ENCODE data around the gene ILDR1.
A peak's percentile ranks its signal among the peaks of the same experiment; 100 is the strongest.

ILDR1 gene

GRCh38 chr3:122031123-122031468 lies 9.0 kb upstream of the ILDR1 start:
- peak overlapping the region; percentile 87 for H3K27ac Mint-ChIP-seq
- H3K9me3 Mint-ChIP-seq: peaks cover 13% of the 10 kb centered on the region
- no peaks in the 10 kb centered on the region for H3K27me3 Mint-ChIP-seq
- peaks cover 31% of the 10 kb centered on the region for H3K36me3 Mint-ChIP-seq
- H3K4me1 Mint-ChIP-seq: peaks cover 44% of the 10 kb centered on the region
- H3K4me3 Mint-ChIP-seq: peak overlapping the region; percentile 14
- ATAC-seq: no peak

- Mint-ChIP-seq H3K9me3 (peaks cover 7% of the 10 kb centered on the region), H3K36me3 (peaks cover 26% of the 10 kb centered on the region), H3K27me3 (no peaks in the 10 kb centered on the region), H3K4me3 (peak overlapping the region; percentile 14), H3K4me1 (peaks cover 44% of the 10 kb centered on the region), H3K27ac (peak overlapping the region; percentile 87)
- ATAC-seq: peak; percentile 71
Measured at GRCh38 chr3:122030381-122031122, 8.5 kb upstream of the ILDR1 start.

DNA sequence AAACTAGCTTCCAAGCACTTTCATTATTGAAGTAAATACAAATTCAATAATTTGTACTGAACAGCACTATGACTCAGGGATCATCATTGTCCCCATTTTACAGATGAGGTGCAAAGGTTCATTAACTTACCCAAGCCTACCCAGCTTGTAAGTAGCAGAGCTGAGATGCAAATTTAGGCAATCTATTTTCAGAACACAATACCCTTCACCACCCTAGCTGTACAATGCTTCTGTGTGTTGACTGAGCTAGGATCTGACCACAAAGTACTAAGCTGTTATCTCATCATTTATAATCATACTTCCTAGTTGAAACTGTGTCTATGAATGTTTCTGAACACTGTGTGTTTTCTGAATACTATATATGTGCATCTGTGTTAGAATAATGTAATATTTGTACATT lies 3.2 kb upstream of the ILDR1 start:
- no peaks in the 10 kb centered on the region for H3K27me3 Mint-ChIP-seq
- H3K36me3 Mint-ChIP-seq: no peaks in the 10 kb centered on the region
- peak overlapping the region; percentile 57 for H3K27ac Mint-ChIP-seq
- H3K4me1 Mint-ChIP-seq: peaks cover 56% of the 10 kb centered on the region
- no peaks in the 10 kb centered on the region for H3K9me3 Mint-ChIP-seq
- peak; percentile 87 for ATAC-seq
- H3K4me3 Mint-ChIP-seq: no peak overlapping the region

- Mint-ChIP-seq H3K9me3 (no peaks in the 10 kb centered on the region), H3K36me3 (no peaks in the 10 kb centered on the region), H3K4me3 (no peak overlapping the region), H3K4me1 (peaks cover 54% of the 10 kb centered on the region), H3K27ac (peak overlapping the region; percentile 12), H3K27me3 (no peaks in the 10 kb centered on the region)
- ATAC-seq: no peak
Measured at GRCh38 chr3:122024800-122025199, 2.8 kb upstream of the ILDR1 start.

DNA sequence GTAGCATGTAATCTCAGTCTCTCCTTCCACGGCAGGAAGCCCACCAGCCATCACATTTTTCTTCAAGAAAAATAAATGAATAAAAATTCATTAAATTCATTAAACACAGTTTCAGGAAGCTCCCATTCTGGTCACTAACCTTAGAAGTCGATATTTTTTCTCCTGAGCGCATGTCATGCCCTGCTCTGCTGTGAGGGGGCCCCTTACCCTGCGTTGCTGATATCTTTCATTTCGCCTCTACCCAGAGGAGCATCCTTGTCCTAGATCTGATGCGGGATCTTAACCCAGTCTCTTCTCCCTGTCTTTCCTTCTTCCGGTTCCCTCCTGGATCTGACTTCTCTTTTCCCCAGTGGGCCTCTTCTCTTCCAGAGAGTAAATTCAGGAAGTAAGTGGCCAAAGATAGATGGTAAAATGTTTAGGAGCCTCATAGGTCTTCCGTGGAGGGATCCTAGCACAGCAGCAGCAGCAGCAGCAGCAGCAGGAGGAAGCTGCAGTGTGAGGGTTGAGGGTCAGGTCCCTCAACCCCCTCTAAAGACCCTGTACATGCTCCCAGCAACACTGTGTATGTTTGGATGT lies 1.4 kb upstream of the ILDR1 start:
- H3K27me3 Mint-ChIP-seq: no peaks in the 10 kb centered on the region
- no peak for ATAC-seq
- no peaks in the 10 kb centered on the region for H3K36me3 Mint-ChIP-seq
- H3K4me3 Mint-ChIP-seq: peak overlapping the region; percentile 7
- H3K4me1 Mint-ChIP-seq: peaks cover 54% of the 10 kb centered on the region
- H3K27ac Mint-ChIP-seq: peak overlapping the region; percentile 49
- no peaks in the 10 kb centered on the region for H3K9me3 Mint-ChIP-seq

- ATAC-seq: no peak
- Mint-ChIP-seq H3K36me3 (peaks cover 2% of the 10 kb centered on the region), H3K9me3 (peaks cover under 1% of the 10 kb centered on the region), H3K27me3 (no peaks in the 10 kb centered on the region), H3K4me1 (peaks cover 53% of the 10 kb centered on the region), H3K27ac (no peak overlapping the region), H3K4me3 (peak overlapping the region; percentile 57)
Measured at GRCh38 chr3:122021037-122021436, 1.0 kb downstream of the ILDR1 start.

DNA sequence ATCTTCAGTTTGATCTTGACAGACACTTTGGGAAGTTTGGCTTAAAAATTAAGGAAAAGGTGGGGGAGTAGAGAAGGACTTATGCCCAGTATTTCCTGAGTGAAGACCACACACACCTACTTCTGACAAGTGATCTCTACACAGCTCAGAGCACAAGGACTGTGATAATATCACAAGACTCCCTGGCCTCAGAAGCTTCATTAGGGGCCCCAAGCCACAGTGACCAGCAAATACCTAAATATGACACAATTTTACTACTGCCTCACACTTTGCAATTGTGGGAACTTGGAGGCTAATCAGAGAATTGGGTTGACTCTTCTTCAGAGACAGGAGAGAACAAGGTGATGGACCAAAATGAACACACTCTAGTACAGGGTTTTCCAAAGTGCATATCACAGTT lies 2.6 kb downstream of the ILDR1 start:
- Mint-ChIP-seq H3K4me3 (no peak overlapping the region), H3K4me1 (peaks cover 53% of the 10 kb centered on the region), H3K9me3 (peaks cover 5% of the 10 kb centered on the region), H3K36me3 (peaks cover 7% of the 10 kb centered on the region), H3K27ac (no peak overlapping the region), H3K27me3 (no peaks in the 10 kb centered on the region)
- ATAC-seq: no peak

DNA sequence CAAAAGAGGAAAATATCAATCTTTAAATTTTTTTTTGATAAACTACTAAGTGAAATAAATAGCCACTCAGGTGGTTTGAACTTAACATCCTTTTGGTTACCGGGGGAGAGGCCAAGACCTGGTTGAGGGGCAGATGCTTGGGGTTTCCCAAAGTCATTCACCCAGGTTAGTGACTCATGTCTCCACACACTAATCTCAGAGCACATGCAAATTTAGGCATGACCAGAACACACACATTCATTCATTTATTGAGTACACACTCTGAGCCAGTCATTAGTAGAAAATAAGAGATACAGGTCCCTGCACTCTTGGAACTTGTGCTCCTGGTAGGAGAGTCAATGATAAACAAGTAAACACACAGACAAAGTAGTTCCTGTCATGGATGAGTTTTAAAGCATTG lies 7.3 kb downstream of the ILDR1 start:
- Mint-ChIP-seq H3K4me3 (no peak overlapping the region), H3K9me3 (peaks cover 5% of the 10 kb centered on the region), H3K27ac (no peak overlapping the region), H3K4me1 (peaks cover 56% of the 10 kb centered on the region), H3K27me3 (no peaks in the 10 kb centered on the region), H3K36me3 (peaks cover 7% of the 10 kb centered on the region)
- ATAC-seq: peak; percentile 99

DNA sequence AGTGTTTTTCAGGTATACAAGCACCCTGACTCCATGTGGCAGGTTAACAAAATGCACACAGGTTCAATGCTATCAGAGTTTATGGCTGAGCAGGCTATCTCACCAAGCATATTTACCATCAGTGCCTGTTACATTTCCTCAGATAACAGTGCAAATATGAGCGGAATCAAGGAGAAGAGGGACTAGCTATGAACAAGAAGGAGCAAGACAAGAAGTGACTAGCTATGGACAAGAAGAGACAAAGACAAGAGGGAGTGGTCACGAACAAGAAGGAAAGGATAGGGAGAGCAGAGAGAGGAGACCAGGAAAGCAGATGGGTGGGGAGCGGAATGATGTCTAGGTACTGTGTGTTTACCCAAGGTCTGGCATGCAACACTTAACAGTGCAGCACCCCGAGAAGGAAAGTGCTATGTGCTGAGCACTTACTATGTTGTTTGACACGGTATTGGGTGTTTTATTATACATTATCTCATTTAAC lies 8.6 kb downstream of the ILDR1 start:
- peaks cover 58% of the 10 kb centered on the region for H3K4me1 Mint-ChIP-seq
- no peak overlapping the region for H3K4me3 Mint-ChIP-seq
- H3K27me3 Mint-ChIP-seq: no peaks in the 10 kb centered on the region
- ATAC-seq: no peak
- H3K36me3 Mint-ChIP-seq: peaks cover 7% of the 10 kb centered on the region
- peaks cover 5% of the 10 kb centered on the region for H3K9me3 Mint-ChIP-seq
- H3K27ac Mint-ChIP-seq: no peak overlapping the region

DNA sequence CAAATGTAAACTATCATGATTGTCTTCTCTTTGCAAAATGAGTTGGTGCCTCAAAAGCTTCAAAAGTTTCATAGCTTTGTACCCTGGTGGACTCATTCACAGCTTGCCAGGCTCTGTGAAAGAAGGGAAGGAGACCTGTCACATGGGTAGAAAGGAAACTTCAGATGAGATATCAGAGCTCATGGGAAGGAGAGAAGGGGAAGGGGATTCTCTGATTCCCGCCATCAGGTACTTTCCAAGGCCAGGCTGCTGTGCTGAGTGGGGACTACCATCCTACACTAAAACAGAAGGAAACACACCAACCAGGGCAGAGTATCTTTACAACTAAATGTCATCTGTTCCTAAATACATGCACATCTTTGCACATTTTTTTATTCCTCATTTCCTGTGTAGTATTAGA lies 9.2 kb downstream of the ILDR1 start:
- H3K4me1 Mint-ChIP-seq: peaks cover 59% of the 10 kb centered on the region
- peaks cover 5% of the 10 kb centered on the region for H3K9me3 Mint-ChIP-seq
- H3K27me3 Mint-ChIP-seq: no peaks in the 10 kb centered on the region
- ATAC-seq: no peak
- no peak overlapping the region for H3K27ac Mint-ChIP-seq
- peaks cover 7% of the 10 kb centered on the region for H3K36me3 Mint-ChIP-seq
- H3K4me3 Mint-ChIP-seq: no peak overlapping the region

GRCh38 chr3:122011396-122011795 lies 10.7 kb downstream of the ILDR1 start:
- no peaks in the 10 kb centered on the region for H3K27me3 Mint-ChIP-seq
- H3K27ac Mint-ChIP-seq: peak overlapping the region; percentile 28

DNA sequence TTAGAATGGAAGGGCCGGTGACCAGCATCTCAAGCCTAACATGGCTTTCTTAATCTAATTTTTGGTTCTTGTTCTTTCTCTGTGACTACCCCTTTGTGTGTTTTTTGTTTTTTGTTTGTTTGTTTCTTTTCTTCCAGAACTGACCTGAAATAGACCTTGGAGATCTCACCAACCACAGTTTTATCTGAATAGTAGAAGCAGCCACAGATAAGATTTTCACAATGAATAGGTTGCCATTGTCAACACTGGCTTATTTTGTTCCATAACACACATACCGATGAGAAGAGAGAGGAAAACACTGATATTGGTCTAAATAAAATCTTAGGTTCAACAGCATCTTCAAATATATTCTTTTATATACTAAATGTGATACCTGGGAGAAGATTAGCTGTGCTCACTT lies 11.5 kb downstream of the ILDR1 start:
- Mint-ChIP-seq H3K27ac (no peak overlapping the region), H3K27me3 (no peaks in the 10 kb centered on the region), H3K9me3 (no peaks in the 10 kb centered on the region), H3K4me1 (peaks cover 73% of the 10 kb centered on the region), H3K36me3 (no peaks in the 10 kb centered on the region), H3K4me3 (no peak overlapping the region)
- ATAC-seq: no peak

More at GRCh38 chr3:122011396-122011795, 10.7 kb downstream of the ILDR1 start:
- ATAC-seq: no peak
- H3K36me3 Mint-ChIP-seq: peaks cover 7% of the 10 kb centered on the region
- no peak overlapping the region for H3K4me3 Mint-ChIP-seq
- H3K9me3 Mint-ChIP-seq: peaks cover 5% of the 10 kb centered on the region
- peaks cover 72% of the 10 kb centered on the region for H3K4me1 Mint-ChIP-seq

GRCh38 chr3:122008166-122008565 lies 13.9 kb downstream of the ILDR1 start:
- no peak for ATAC-seq
- Mint-ChIP-seq H3K36me3 (no peaks in the 10 kb centered on the region), H3K27ac (no peak overlapping the region), H3K4me1 (peaks cover 79% of the 10 kb centered on the region), H3K4me3 (no peak overlapping the region), H3K27me3 (no peaks in the 10 kb centered on the region), H3K9me3 (no peaks in the 10 kb centered on the region)

DNA sequence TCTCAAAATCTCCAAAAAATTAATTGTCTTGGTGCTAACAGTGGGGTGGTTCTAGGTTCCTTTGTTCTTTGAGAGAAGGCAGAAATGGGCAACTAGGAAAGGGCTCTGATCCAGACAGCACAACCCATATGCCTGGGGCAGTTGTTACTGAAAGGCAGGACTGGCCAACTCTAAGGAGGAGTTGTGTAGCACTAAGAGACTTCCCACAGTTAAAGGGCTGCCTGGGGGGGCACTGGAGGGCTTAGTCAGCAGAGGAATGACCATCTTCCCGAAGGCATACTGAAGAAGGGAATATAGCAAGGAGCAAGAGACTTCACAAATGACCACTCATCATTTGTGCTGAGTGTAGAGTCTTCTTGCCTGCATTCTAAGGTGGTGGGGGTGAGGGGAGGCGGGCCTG lies 15.8 kb downstream of the ILDR1 start:
- H3K27ac Mint-ChIP-seq: peak overlapping the region; percentile 88
- H3K27me3 Mint-ChIP-seq: no peaks in the 10 kb centered on the region

GRCh38 chr3:122004991-122005565 lies 17.0 kb downstream of the ILDR1 start:
- Mint-ChIP-seq H3K36me3 (no peaks in the 10 kb centered on the region), H3K9me3 (no peaks in the 10 kb centered on the region), H3K27me3 (no peaks in the 10 kb centered on the region), H3K4me3 (peak overlapping the region; percentile 64), H3K4me1 (peaks cover 78% of the 10 kb centered on the region), H3K27ac (peak overlapping the region; percentile 88)
- peak; percentile 77 for ATAC-seq

More for the DNA sequence above, 15.8 kb downstream of the ILDR1 start:
- Mint-ChIP-seq H3K9me3 (no peaks in the 10 kb centered on the region), H3K36me3 (no peaks in the 10 kb centered on the region), H3K4me1 (peaks cover 75% of the 10 kb centered on the region), H3K4me3 (no peak overlapping the region)
- no peak for ATAC-seq

DNA sequence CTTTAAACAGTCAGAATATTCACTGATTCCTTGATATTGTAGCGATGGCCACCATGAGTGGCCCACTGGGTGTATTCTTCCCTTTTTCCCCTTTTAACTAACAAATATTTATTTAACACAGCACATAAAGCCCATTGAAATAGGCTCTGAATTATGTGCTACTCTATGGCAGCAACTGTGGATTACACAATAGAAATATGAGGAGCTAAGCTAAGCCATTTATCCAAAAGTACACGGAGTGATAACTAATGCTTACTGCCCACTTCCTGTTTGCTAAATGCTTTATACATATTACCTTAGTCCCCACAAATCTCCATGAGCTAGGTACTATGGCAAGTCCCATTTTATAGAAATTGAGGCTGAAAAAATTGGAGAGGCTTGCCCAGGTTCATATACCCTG lies 17.9 kb downstream of the ILDR1 start:
- Mint-ChIP-seq H3K4me1 (peaks cover 79% of the 10 kb centered on the region), H3K4me3 (peak overlapping the region; percentile 64)
- ATAC-seq: no peak

More for the DNA sequence above, 17.9 kb downstream of the ILDR1 start:
- Mint-ChIP-seq H3K36me3 (no peaks in the 10 kb centered on the region), H3K27ac (peak overlapping the region; percentile 88), H3K27me3 (no peaks in the 10 kb centered on the region), H3K9me3 (no peaks in the 10 kb centered on the region)
